Esophagus muscularis mucosa (tissue), 3 donors: ENCODE measurements around the gene TSPAN5.

Source experiments
- POLR2A ChIP-seq: fragments of 450-650 bp; IDR thresholded peaks from one replicate; pipeline ENCODE4 v1.6.1; 2017; ENCODE audit warnings: antibody characterized with exemption, moderate library complexity, mild to moderate bottlenecking, low read depth
- TF ChIP-seq, protein P1 (sequence below), 3 experiments: fragments of 200-600 bp in 2 of 3; fragments of 450-650 bp in 1 of 3; sonication (generic) in 2 of 3; IDR thresholded peaks; one replicate each; pipeline ENCODE4 v1.5.1; 2017 to 2019; ENCODE audit warnings: antibody characterized with exemption in 3 of 3, mild to moderate bottlenecking in 2 of 3, moderate library complexity in 1 of 3

DNA sequence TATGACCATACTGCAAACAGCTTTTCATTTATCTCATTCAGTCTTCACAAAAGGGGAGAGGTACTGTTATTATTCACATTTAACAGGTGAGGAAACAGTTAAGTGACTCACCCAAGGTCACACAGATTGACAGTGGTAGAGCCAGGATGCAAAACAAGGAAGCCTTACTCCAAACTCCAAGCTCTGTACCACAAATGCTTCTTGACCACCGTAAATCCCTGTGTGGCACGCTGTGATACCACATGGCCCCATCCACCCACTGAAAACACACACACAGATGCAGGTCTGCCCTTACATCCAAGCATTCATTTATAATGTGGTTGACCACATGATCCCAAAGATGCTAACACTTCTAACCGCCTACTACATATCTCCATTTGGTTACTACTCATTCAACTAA, 129.5 kb downstream of the TSPAN5 start:
- TF ChIP-seq, protein P1, sequence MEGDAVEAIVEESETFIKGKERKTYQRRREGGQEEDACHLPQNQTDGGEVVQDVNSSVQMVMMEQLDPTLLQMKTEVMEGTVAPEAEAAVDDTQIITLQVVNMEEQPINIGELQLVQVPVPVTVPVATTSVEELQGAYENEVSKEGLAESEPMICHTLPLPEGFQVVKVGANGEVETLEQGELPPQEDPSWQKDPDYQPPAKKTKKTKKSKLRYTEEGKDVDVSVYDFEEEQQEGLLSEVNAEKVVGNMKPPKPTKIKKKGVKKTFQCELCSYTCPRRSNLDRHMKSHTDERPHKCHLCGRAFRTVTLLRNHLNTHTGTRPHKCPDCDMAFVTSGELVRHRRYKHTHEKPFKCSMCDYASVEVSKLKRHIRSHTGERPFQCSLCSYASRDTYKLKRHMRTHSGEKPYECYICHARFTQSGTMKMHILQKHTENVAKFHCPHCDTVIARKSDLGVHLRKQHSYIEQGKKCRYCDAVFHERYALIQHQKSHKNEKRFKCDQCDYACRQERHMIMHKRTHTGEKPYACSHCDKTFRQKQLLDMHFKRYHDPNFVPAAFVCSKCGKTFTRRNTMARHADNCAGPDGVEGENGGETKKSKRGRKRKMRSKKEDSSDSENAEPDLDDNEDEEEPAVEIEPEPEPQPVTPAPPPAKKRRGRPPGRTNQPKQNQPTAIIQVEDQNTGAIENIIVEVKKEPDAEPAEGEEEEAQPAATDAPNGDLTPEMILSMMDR (IDR thresholded peaks at IDR 0.05) = no peak
- no peak for TF ChIP-seq POLR2A
